ENCODE results near the gene ADD1.

Gene ADD1

GRCh38 chr4:2834001-2834921, 9.4 kb upstream of the ADD1 start:
- DNase-seq (ENCODE audit: low read depth): no peak

GRCh38 chr4:2835978-2836377, 7.7 kb upstream of the ADD1 start:
- DNase-seq (ENCODE audit: low read depth): no peak

- DNase-seq (ENCODE audit: low read depth): no peak
These were observed 7.2 kb upstream of the ADD1 start for GRCh38 chr4:2836391-2836859.

GRCh38 chr4:2837110-2837903, 6.3 kb upstream of the ADD1 start:
- DNase-seq (ENCODE audit: low read depth): no peak

- DNase-seq (ENCODE audit: low read depth): no peak
These were observed 5.6 kb upstream of the ADD1 start for GRCh38 chr4:2837904-2838496.

GRCh38 chr4:2839060-2839459, 4.6 kb upstream of the ADD1 start:
- no peak for DNase-seq (ENCODE audit: low read depth)

GRCh38 chr4:2842687-2843262, 869 bp upstream of the ADD1 start:
- no peak for DNase-seq (ENCODE audit: low read depth)

- no peak for DNase-seq (ENCODE audit: low read depth)
These were observed 419 bp downstream of the ADD1 start for GRCh38 chr4:2843941-2844584.

- no peak for DNase-seq (ENCODE audit: low read depth)
These were observed 2.5 kb downstream of the ADD1 start for GRCh38 chr4:2846172-2846571.

- DNase-seq (ENCODE audit: low read depth): no peak
These were observed 3.7 kb downstream of the ADD1 start for GRCh38 chr4:2847302-2847871.

GRCh38 chr4:2848449-2848848, 4.8 kb downstream of the ADD1 start:
- DNase-seq (ENCODE audit: low read depth): no peak

- DNase-seq (ENCODE audit: low read depth): no peak
These were observed 5.9 kb downstream of the ADD1 start for GRCh38 chr4:2849267-2850152.

GRCh38 chr4:2850966-2851798, 7.5 kb downstream of the ADD1 start:
- no peak for DNase-seq (ENCODE audit: low read depth)

GRCh38 chr4:2852481-2852921, 8.9 kb downstream of the ADD1 start:
- DNase-seq (ENCODE audit: low read depth): no peak

- DNase-seq (ENCODE audit: low read depth): no peak
These were observed 11.9 kb downstream of the ADD1 start for GRCh38 chr4:2855584-2855983.

GRCh38 chr4:2856266-2856665, 12.6 kb downstream of the ADD1 start:
- DNase-seq (ENCODE audit: low read depth): no peak

- no peak for DNase-seq (ENCODE audit: low read depth)
These were observed 13.8 kb downstream of the ADD1 start for GRCh38 chr4:2857349-2857927.

GRCh38 chr4:2858451-2859217, 15.0 kb downstream of the ADD1 start:
- no peak for DNase-seq (ENCODE audit: low read depth)
